Breast epithelium (tissue), 3 donors: ENCODE data around the gene FXYD1.

ENCODE experiments used
- CTCF ChIP-seq, 3 donors: fragments of 450-650 bp; IDR thresholded peaks; one replicate each; pipeline ENCODE4 v1.5.1; 2016 to 2017; ENCODE audit warnings: antibody characterized with exemption in 3 of 3, mild to moderate bottlenecking in 3 of 3, moderate library complexity in 3 of 3
- POLR2A ChIP-seq: fragments of 450-650 bp; IDR thresholded peaks from one replicate; pipeline ENCODE4 v1.6.1; 2016; ENCODE audit warnings: antibody characterized with exemption, mild to moderate bottlenecking, moderate library complexity
- POLR2AphosphoS5 ChIP-seq, 3 donors: sonication (generic); formaldehyde crosslinking; IDR thresholded peaks; one replicate each; pipeline ENCODE4 v1.6.1; 2017; ENCODE audit warnings: antibody characterized with exemption in 3 of 3

GRCh38 chr19:35108730-35109129, 29.9 kb upstream of the FXYD1 start:
- no peak for TF ChIP-seq CTCF (IDR thresholded peaks at IDR 0.05)
- no peak for TF ChIP-seq POLR2A
- no peak for TF ChIP-seq POLR2AphosphoS5 (IDR thresholded peaks at IDR 0.05)
